Anterior cingulate cortex (tissue), 58 donors: ENCODE data around the gene TIPIN.
"Not testable (repeated sequence)": the region's sequence is repeated elsewhere in the genome, so short reads cannot be mapped to it uniquely, and the experiment has no call there.

Experiments
- DNase-seq, 58 donors: peaks; one replicate each; lab custom pipeline; 2025; lab: John Stamatoyannopoulos, UW

TIPIN gene

DNA sequence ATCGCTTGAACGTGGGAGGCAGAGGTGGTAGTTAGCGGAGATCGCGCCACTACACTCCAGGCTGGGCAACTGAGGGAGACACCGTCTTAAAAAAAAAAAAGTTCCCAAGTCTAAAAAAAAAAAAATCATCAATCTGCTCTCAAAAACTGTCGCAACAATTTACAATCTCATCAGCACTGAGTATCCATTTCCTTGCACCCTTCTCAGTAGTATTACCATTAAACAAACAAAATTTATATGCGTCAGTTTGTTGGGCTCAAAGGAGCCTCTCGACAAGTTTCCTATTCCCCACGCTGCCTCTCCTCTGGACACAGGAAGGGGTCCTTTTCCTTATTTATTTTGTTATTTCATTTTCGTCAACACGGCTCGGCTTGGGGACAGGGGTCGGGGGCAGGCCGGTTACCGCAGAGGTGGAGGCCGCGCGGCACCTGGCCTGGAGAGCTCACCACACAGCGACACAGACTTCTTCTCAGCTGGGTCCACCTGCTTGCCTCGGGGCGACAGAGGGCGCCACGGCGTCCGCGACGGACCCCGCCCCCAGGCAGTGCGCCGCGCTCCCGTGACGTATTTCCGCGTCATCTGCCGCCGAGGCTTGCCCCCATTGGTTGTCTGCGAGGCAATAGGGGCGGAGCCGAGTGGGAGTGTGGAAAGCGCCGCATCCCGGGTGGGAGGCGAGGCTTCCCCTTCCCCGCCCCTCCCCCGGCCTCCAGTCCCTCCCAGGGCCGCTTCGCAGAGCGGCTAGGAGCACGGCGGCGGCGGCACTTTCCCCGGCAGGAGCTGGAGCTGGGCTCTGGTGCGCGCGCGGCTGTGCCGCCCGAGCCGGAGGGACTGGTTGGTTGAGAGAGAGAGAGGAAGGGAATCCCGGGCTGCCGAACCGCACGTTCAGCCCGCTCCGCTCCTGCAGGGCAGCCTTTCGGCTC, 30.0 kb upstream of the TIPIN start, which contains the start of gene MAP2K1:
TSS of gene MAP2K1 (plus strand) at position 709 of the 920 bp plus-strand sequence. CDS start 436 bp downstream, outside the sequence.
- peak; percentile 78 to 99 (median 97) for DNase-seq

DNA sequence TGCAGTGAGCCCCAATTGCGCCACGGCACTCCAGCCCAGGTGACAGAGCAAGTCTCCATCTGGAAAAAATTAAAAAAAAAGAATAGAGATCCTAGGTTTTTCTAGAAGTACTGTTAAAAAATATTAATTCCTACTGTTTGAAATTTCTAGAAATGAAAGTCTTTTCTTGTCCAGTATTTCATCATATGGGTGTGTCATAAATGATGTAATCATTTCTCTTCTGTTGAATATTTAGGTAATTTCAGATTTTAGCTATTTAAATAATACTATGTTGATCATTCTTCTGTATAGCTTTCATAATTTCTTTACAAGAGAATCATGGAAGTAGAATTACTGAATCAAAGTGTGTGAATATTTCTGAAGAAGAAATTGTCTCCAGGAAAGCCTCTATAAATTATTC, 24.9 kb upstream of the TIPIN start:
- not testable (repeated sequence) for DNase-seq

DNA sequence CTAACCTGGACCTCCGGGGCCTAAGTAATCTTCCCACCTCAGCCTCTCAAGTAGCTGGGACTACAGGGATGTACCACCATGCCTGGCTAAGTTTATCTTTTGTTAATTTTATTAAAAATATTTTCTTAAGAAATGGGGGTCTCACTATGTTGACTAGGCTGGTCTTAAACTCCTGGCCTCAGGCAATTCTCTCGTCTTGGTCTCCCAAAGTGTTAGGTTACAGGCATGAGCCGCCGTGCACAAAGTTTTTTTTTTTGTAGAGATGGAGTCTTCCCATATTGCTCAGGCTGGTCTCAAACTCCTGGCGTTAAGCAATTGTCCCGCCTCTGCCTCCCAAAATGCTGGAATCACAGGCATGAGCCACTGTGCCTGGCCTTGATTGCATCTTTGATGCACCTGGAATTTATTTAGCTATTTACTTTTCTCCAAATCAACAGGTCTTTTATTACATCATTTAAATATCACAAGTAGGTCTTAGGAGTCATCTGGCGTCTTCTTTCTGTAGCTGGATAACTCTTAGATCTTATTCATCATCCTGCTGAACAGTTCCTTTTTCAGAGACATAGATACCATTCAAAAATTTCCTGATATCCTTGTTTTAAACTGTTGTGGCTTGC, 22.4 kb upstream of the TIPIN start:
- no peak for DNase-seq

DNA sequence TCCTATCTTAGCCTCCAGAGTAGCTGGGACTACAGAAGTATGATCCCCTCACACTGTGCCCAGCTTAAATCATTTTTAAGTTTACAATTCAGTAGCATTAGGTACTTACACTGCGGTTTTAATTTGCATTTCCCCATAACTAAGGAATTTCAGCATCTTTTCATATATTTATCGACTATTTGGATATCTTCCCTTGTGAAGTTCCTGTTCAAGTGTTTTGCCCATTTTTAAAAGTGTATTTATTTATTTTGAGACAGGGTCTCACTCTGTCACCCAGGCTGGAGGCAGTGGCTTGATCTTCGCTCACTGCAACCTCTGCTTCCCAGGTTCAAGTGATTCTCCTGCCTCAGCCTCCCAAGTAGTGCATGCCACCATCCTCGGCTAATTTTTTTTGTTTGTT, 17.7 kb upstream of the TIPIN start:
- no peak for DNase-seq

DNA sequence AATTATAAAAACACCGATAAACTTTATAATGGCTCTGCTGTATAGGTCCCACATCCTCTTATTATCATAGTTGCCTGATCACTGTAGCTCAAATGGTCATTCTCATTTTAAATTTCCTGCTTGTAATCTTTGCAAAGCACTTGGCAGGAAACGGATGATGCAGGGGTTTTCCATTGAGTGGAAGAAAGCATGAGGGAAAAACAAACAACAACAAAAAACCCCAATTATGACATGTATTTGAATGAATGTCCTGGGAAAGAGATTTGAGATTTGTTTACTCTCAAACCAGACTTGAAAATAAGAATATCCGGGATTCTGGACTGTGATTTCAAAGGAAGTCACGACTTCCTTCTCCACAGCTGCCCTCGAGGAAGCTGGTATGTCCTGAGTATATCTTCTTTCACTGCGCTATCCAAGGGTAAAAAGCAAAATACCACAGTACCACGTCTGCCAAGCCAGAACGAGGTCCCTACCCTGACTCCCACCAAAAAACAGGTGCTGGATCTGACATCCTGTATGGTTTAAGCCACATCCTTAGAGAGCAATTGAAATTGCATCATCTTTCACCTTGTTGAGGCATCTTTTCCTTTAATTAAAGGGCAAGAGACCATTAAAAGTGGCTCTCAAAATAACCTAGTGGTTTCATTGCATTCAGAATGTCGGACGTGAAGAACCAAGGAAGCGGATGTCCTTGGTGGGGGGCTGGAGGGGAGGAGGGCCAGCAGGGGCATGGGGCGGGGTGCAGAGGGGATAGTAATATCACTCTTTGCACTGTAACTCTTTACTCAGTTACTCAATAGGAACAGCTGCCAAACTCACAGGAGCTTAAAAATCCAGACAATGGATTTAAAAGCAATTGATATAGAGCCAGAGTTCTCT, 13.5 kb upstream of the TIPIN start:
- no peak for DNase-seq

DNA sequence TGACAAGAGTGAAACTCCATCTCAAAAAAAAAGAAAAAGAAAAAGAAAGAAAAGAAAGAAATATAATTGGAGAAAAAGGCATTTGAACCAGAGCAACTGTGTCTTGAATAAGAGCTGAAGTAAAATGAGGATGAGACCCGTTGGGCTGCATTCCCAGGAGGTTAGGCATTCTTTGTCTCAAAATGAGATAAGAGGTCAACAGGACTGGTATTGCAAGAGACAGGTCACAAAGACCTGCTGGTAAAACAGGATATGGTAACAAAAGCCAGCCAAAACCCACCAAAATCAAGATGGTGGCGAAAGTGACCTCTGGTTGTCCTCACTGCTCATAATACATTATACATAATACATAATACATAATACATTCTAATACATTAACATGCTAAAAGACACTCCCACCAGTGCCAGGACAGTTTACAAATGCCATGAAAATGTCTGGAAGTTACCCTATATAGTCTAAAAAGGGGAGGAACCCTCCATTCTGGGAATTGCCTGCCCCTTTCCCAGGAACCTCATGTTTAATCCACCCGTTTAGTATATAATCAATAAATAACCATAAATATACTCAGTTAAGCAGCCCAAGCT, 8.6 kb upstream of the TIPIN start:
- no peak for DNase-seq

DNA sequence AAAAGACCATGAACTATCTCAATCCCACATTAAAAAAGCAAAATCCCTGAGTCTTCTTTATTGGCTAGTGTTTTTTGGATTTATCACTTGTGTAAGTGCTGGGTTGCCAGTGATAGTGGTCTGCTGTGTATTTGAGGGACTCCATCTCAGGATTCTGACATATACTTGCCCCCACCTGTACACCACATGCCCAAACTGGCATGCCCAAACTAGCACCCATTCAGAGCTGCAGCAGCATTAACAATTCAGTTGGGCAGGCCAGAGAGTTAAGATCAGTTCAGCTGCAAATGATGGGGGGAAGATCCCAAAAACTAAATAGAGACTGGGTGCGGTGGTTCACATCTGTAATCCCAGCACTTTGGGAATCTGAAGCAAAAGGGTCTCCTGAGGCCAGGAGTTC, 6.3 kb upstream of the TIPIN start:
- no peak for DNase-seq

DNA sequence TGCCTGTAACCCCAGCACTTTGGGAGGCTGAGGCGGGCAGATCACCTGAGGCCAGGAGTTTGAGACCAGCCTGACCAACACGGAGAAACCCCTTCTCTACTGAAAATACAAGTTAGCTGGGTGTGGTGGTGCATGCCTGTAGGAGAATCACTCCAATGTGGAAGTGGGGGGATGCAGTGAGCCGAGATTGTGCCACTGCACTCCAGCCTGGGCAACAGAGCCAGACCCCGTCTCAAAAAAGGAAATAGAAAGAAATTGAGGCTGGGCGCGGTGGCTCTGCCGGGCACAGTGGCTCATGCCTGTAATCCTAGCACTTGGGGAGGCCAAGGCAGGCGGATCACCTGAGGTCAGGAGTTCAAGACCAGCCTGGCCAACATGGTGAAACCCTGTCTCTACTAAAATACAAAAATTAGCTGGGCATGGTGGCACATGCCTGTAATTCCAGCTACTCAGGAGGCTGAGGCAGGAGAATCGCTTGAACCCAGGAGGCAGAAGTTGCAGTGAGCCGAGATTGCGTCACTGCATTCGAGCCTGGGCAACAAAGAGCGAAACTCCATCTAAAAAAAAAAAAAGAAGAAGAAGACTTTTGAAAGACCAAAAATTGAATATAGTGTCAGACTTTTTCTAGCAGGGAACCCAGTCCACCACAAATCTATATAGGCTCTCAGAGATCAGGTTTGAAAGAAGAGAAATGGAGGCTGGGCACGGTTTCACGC, 5.4 kb upstream of the TIPIN start:
- not testable (repeated sequence) for DNase-seq

DNA sequence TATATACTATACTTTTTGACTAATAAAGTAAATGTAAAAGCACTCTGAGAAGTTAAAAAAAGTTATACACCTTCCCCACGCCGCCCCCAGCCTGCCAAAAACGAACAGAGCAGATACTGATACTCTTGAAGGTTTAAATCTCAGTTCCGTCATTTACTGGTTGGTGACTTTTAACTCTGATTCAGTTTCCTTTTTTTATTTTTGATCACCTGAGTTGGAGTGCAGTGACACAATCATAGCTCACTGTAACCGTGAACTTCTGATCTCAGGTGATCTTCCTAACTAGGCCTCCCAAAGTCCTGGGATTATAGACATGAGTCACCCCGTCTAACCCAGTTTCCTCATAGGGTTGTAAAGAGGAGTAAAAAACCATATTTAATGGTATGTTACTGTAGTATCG, 3.3 kb upstream of the TIPIN start:
- DNase-seq, result no peak

DNA sequence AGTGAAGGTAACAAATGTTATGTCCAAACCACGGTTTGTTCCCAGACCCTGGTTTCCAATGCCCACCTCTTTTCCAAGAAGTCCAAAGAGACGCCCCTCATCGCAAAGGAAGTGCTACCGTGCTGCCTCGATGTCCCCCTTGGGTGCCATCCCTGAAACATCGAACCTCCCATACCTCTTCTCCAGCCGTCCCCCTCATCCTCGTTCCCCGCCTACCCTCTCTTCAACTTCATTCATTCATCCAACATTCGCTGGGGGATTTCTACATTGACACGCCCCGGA, 467 bp downstream of the TIPIN start:
- DNase-seq, result no peak

DNA sequence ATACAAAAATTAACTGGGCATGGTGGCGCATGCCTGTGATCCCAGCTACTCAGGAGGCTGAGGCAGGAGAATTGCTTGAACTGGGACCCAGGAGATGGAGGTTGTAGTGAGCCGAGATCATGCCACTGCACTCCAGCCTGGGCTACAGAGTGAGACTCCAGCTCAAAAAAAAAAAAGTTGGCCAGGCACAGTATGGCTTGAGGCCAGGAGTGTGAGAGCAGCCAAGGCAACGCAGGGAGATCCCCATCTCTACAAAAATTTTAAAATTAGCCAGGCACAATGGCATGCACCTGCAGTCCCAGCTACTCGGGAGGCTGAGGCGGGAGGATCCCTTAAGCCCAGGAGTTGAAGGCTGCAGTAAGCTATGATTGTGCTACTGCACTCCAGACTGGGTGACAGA, 8.0 kb downstream of the TIPIN start:
- not testable (repeated sequence) for DNase-seq

DNA sequence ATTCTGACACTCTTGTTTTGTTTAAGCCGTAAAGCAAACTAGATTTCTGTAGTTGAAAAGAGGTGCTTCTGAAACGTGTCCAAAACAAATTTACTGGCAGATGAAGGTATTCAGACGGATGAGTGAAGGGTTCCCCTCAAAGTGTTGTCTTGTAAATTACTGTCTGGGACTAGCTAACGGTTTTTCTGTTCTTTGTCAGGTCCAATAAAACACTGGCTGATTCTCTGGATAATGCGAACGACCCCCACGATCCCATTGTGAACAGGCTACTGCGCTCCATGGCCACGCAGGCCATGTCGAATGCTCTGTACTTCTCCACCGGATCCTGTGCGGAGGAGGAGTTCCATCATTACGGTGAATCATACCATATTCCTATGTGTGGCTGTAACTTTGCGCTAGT, 27.7 kb downstream of the TIPIN start:
- DNase-seq, result no peak

DNA sequence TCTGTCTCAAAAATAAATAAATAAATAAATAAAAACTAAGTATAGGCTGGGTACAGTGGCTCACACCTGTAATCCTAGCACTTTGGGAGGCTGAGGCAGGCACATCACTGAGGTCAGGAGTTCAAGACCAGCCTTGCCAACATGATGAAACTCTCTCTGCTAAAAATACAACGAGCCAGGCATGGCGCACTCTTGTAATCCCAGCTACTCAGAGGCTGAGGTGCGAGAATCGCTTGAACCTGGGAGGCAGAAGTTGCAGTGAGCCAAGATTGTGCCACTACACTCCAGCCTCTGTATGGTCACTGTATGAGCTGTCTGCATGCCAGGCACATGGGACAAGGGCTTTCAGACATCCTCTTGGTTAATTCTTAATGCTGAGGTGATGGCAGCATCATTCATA, 28.7 kb downstream of the TIPIN start:
- no peak for DNase-seq

DNA sequence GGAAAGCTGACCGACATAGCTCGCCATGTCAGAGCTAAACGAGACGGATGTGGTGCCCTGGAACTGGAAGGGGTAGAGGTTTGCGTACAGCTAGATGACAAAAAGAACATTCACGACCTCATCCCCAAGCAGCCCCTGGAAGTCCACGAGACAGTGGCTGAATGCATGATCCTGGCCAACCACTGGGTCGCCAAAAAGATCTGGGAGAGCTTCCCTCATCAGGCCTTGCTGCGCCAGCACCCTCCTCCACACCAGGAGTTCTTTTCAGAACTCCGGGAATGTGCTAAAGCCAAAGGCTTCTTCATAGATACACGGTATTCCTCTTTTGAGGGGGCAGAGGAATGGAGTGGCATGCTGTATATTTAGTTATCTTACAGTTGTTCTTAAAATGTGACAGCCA, 30.4 kb downstream of the TIPIN start:
- DNase-seq, result peak in 24 of 58 donors; percentile 1 to 72 (median 12)

DNA sequence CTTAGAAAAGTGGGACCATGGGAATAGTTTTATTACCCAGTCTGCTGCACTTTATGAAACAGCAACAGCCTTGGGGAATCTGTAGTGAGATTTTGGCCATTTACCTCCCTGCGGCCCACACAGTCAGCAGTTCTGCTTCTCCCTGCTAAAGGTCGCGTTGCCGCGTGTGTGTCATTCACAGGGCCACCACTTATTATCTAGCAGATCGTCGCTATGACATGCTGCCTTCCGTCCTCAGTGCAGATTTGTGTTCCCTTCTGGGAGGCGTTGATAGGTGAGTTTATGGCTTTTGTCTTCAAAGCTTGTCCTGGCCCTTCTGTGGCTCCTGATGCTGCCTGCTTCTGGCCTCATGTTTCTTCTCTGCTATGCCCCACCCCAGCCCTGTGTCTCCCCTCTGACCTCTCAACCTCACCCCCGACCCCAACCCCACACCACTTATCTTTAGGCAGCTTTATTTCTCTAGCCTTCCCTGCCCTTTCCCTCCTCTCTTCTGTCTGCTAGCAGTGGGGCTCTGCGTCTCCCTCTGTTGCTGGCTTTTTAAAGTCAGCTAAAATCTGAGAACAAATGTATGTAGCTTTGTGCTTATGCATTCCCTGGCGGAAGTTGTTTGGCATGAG, 33.1 kb downstream of the TIPIN start:
- DNase-seq, result no peak

DNA sequence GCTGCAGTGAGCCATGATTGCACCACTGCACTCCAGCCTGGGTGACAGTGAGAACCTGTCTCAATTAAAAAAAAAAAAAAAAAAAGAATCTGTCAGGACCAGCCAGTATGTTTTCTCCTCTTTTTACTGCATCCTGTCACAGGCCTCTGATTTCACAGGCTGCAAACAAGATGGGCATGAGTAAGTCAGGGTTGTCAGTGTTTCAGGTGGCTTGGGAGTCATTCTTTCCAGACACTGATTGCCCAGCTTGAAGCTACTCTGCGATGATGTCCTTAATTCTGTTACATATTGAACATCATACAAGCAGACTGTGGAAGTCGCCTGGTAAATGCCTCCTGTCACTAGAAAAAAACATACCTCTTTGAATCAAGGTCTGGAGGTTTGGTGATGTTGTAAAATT, 44.3 kb downstream of the TIPIN start:
- DNase-seq, result no peak

DNA sequence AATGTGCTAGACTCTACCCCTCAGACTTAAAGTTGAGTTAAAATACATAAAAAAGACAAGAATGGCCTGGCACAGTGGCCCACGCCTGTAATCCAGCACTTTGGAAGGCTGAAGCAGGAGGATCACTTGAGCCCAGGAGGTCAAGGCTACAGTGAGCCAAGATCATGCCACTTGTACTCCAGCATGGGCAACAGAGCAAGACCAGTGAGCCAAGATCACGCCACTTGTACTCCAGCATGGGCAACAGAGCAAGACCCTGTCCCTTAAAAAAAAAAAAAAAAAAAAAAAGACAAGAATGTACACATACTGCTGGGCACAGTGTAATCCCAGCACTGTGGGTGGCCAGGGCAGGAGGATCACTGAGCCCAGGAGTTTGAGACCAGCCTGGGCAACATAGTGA, 45.7 kb downstream of the TIPIN start:
- no peak for DNase-seq

DNA sequence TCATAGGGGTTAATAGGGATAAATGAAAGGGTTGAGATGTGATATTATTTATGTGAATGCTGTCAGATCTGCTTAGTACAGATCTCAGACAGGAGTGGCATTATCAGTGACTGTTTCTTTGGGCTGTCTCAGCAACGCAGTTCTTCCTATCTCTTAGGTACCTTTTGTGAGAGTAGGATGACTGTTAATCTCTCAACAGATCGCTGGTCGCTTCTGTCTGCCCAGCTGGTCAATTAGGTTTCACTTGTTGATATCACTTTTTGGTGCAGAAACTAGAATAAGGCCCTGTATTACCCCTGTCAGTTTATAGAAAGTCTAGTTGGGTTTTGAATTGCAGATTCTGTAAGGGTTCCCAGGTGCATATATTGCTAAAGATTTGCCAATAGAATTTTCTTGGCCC, 46.7 kb downstream of the TIPIN start:
- no peak for DNase-seq

DNA sequence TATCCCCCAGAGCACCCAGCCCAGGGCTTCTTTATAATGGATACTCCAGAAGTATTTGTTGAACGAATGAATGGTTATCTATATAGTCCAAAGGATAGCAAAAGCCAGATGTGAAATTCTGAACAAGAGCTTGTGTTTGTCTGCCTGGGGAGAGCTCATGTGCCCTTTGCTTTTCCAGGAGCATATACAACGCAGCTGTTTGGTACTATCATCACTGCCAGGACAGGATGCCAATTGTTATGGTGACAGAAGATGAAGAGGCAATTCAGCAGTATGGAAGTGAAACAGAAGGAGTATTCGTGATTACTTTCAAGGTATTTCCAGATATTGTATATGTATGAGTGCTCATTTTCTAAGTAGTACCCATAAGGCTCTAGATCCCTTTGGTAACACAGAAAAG, 48.0 kb downstream of the TIPIN start:
- no peak for DNase-seq

DNA sequence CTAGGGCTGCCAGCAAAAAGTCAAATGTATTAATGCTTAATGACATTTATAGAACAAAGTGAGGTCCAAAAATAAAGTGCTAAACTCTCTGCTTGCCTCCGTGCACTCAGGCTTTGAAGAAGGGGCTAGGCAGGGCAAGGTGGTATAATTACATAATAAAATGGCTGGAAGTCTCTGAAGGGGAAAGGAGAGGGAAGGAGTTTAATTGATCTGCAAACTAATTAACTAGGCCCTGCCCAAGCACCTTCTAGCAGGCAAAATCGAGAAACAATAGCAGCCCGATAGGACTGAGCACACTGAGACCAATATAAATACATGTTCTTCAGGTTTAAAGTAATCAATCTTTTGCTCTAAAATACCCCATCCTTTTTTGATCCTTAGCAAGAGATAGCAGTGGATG, 50.1 kb downstream of the TIPIN start:
- DNase-seq, result no peak
